ENCODE results near the gene FUCA1.
A peak's percentile ranks its signal among the peaks of the same experiment; 100 is the strongest.

FUCA1 gene

DNA sequence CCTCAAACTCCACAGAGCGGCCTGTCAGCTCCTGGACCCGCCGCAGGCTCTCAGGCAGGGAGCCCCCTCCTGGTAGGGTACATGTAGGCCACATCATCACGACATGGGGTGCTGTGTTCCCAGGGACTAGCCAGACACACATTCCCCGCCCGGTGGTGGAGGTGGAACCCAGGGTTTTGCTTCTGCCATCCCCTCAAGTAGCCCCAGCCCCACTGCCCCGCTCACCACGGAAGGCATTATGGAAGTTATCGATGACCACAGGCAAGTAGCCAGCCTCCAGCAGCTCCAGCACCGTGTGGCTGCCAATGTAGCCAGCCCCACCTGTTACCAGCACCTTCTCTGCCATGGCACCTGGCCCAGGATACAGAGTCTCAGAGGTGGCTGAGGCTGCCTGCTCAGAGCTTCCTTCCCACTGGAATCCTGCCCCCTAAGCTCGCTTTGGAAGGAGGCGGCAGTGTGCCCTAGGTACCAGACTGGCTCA lies 69.4 kb downstream of the FUCA1 start:
- no peaks in the 10 kb centered on the region for H3F3A ChIP-seq (ENCODE audit: control insufficient read depth, insufficient read depth)
- peaks cover 27% of the 10 kb centered on the region for H3K36me3 ChIP-seq (ENCODE audit: control insufficient read depth, low read length)
- H3K79me2 ChIP-seq (ENCODE audit: control insufficient read depth, low read length), result peaks cover 9% of the 10 kb centered on the region
- H3K27ac ChIP-seq (ENCODE audit: low read depth, low read length), result no peak overlapping the region
- H3K4me2 ChIP-seq (ENCODE audit: low read length), result peak overlapping the region; percentile 98; the same call in 1 of the 2 replicates
- H3K9me3 ChIP-seq (ENCODE audit: control insufficient read depth, insufficient read depth, low read length), result no peaks in the 10 kb centered on the region
- no peaks in the 10 kb centered on the region for H3K9me2 ChIP-seq (replicated peaks; ENCODE audit: control insufficient read depth, low read length)
- no peaks in the 10 kb centered on the region for H3K27me3 ChIP-seq (ENCODE audit: control insufficient read depth, low read length)
- H3K4me1 ChIP-seq (ENCODE audit: control insufficient read depth, low read length), result peaks cover 17% of the 10 kb centered on the region
- TF ChIP-seq, protein P1, sequence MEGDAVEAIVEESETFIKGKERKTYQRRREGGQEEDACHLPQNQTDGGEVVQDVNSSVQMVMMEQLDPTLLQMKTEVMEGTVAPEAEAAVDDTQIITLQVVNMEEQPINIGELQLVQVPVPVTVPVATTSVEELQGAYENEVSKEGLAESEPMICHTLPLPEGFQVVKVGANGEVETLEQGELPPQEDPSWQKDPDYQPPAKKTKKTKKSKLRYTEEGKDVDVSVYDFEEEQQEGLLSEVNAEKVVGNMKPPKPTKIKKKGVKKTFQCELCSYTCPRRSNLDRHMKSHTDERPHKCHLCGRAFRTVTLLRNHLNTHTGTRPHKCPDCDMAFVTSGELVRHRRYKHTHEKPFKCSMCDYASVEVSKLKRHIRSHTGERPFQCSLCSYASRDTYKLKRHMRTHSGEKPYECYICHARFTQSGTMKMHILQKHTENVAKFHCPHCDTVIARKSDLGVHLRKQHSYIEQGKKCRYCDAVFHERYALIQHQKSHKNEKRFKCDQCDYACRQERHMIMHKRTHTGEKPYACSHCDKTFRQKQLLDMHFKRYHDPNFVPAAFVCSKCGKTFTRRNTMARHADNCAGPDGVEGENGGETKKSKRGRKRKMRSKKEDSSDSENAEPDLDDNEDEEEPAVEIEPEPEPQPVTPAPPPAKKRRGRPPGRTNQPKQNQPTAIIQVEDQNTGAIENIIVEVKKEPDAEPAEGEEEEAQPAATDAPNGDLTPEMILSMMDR (IDR thresholded peaks at IDR 0.05; ENCODE audit: low read depth, low read length, poor library complexity, severe bottlenecking), result peak; percentile 51
- no peak for TF ChIP-seq EZH2phosphoT487 (IDR thresholded peaks at IDR 0.05; ENCODE audit: borderline replicate concordance, low read length)
- H3K4me3 ChIP-seq (ENCODE audit: low read length), result no peak overlapping the region
- H4K20me1 ChIP-seq (ENCODE audit: control insufficient read depth, insufficient read depth, low read depth, low read length), result no peaks in the 10 kb centered on the region

GRCh38 chr1:23797478-23798448 lies 70.3 kb downstream of the FUCA1 start:
- Histone ChIP-seq H3F3A (ENCODE audit: control insufficient read depth, insufficient read depth) (no peaks in the 10 kb centered on the region), H3K36me3 (ENCODE audit: control insufficient read depth, low read length) (peaks cover 36% of the 10 kb centered on the region)
- no peak for TF ChIP-seq EZH2phosphoT487 (IDR thresholded peaks at IDR 0.05; ENCODE audit: borderline replicate concordance, low read length)
- TF ChIP-seq, protein P1 (IDR thresholded peaks at IDR 0.05; ENCODE audit: low read depth, low read length, poor library complexity, severe bottlenecking), result no peak

DNA sequence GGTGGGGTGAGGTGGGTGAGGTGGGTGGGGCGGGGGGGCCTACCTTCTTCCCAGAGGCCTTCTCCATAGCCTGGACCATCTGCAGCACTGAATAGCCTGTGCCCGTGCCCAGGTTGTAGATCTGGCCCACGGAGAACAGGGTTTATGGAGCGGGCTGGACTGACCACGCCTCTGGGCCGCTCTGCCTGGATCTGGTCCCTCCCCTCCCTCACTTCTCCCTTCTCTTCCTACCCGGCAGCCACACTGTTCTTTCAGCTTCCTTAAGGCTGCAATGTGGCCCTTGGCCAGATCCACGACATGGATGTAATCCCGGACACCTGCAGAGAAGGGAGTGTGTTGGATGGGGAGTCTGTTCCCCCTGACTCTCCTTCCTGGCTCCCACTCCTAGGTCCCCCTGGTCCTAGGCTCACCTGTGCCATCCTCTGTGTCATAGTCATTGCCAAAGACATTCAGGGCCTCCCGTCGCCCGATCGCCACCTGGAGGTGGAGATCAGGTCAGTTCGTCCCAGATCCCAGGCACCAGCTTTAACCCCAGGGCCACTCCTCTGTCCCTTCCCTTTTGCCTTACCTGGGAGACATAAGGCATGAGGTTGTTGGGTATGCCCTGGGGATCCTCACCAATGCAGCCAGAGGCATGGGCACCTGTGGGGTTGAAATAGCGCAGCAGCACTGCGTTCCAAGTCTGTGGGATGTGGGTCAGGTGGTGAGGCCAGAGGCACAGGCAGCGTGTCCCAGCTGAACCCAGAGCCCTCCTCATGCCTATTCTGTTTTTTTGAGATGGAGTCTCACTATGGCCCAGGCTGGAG lies 71.4 kb downstream of the FUCA1 start:
- no peaks in the 10 kb centered on the region for H3K9me3 ChIP-seq (ENCODE audit: control insufficient read depth, insufficient read depth, low read length)
- no peaks in the 10 kb centered on the region for H4K20me1 ChIP-seq (ENCODE audit: control insufficient read depth, insufficient read depth, low read depth, low read length)
- TF ChIP-seq EZH2phosphoT487 (IDR thresholded peaks at IDR 0.05; ENCODE audit: borderline replicate concordance, low read length), result no peak
- H3K4me3 ChIP-seq (ENCODE audit: low read length), result no peak overlapping the region
- H3K9me2 ChIP-seq (replicated peaks; ENCODE audit: control insufficient read depth, low read length), result no peaks in the 10 kb centered on the region
- H3K27ac ChIP-seq (ENCODE audit: low read depth, low read length), result no peak overlapping the region
- no peaks in the 10 kb centered on the region for H3F3A ChIP-seq (ENCODE audit: control insufficient read depth, insufficient read depth)
- peaks cover 27% of the 10 kb centered on the region for H3K79me2 ChIP-seq (ENCODE audit: control insufficient read depth, low read length)
- H3K4me1 ChIP-seq (ENCODE audit: control insufficient read depth, low read length), result peaks cover 29% of the 10 kb centered on the region
- H3K36me3 ChIP-seq (ENCODE audit: control insufficient read depth, low read length), result peaks cover 36% of the 10 kb centered on the region
- H3K27me3 ChIP-seq (ENCODE audit: control insufficient read depth, low read length), result no peaks in the 10 kb centered on the region
- no peak overlapping the region for H3K4me2 ChIP-seq (ENCODE audit: low read length)

More at GRCh38 chr1:23797478-23798448, 70.3 kb downstream of the FUCA1 start:
- Histone ChIP-seq H3K27me3 (ENCODE audit: control insufficient read depth, low read length) (no peaks in the 10 kb centered on the region), H3K9me3 (ENCODE audit: control insufficient read depth, insufficient read depth, low read length) (no peaks in the 10 kb centered on the region), H3K4me3 (ENCODE audit: low read length) (no peak overlapping the region), H3K27ac (ENCODE audit: low read depth, low read length) (no peak overlapping the region), H3K79me2 (ENCODE audit: control insufficient read depth, low read length) (peaks cover 16% of the 10 kb centered on the region), H3K9me2 (replicated peaks; ENCODE audit: control insufficient read depth, low read length) (no peaks in the 10 kb centered on the region), H3K4me1 (ENCODE audit: control insufficient read depth, low read length) (peaks cover 23% of the 10 kb centered on the region), H3K4me2 (ENCODE audit: low read length) (no peak overlapping the region), H4K20me1 (ENCODE audit: control insufficient read depth, insufficient read depth, low read depth, low read length) (no peaks in the 10 kb centered on the region)
